ENCODE results near the gene PLEKHM1. TPM values are rescaled to one million over a fixed set of nuclear protein-coding genes. Genes with fewer than 3 reads are reported as not detected.
"Not testable (repeated sequence)": the region's sequence is repeated elsewhere in the genome, so short reads cannot be mapped to it uniquely, and the experiment has no call there.

Gene PLEKHM1
- polyA plus RNA-seq, 2 donors = 43.9 to 80.4 TPM

GRCh38 chr17:45449708-45450329 lies 40.7 kb downstream of the PLEKHM1 start:
- 100% methylated on average over 1 of the region's 1 CpG for WGBS, 2 donors
- H3K36me3 ChIP-seq (ENCODE audit: control insufficient read depth in 2 of 2, insufficient read depth in 2 of 2, low read length in 1 of 2) = peaks cover 4 to 27% of the 10 kb centered on the region in 2 donors

GRCh38 chr17:45449260-45449659 lies 41.3 kb downstream of the PLEKHM1 start:
- H3K4me3 ChIP-seq (ENCODE audit: low read depth in 1 of 2, low read length in 2 of 2); H3K27ac ChIP-seq (ENCODE audit: low read depth in 2 of 2, low read length in 1 of 2); H3K27me3 ChIP-seq (ENCODE audit: control insufficient read depth in 1 of 2, insufficient read depth in 2 of 2, low read length in 2 of 2); H3K4me1 ChIP-seq (ENCODE audit: control insufficient read depth in 2 of 2, insufficient read depth in 2 of 2, low read length in 1 of 2); H3K9me3 ChIP-seq (ENCODE audit: control insufficient read depth in 2 of 2, insufficient read depth in 1 of 2, low read depth in 1 of 2, low read length in 1 of 2): not testable (repeated sequence)
- 100% methylated on average over 1 of the region's 1 CpG for WGBS, 2 donors
- H3K36me3 ChIP-seq (ENCODE audit: control insufficient read depth in 2 of 2, insufficient read depth in 2 of 2, low read length in 1 of 2) = peaks cover 4 to 24% of the 10 kb centered on the region in 2 donors

More at GRCh38 chr17:45449708-45450329, 40.7 kb downstream of the PLEKHM1 start:
- H3K27ac ChIP-seq (ENCODE audit: low read depth in 2 of 2, low read length in 1 of 2); H3K27me3 ChIP-seq (ENCODE audit: control insufficient read depth in 1 of 2, insufficient read depth in 2 of 2, low read length in 2 of 2); H3K9me3 ChIP-seq (ENCODE audit: control insufficient read depth in 2 of 2, insufficient read depth in 1 of 2, low read depth in 1 of 2, low read length in 1 of 2); H3K4me3 ChIP-seq (ENCODE audit: low read depth in 1 of 2, low read length in 2 of 2); H3K4me1 ChIP-seq (ENCODE audit: control insufficient read depth in 2 of 2, insufficient read depth in 2 of 2, low read length in 1 of 2): not testable (repeated sequence)

GRCh38 chr17:45448483-45448882 lies 42.0 kb downstream of the PLEKHM1 start:
- not testable (repeated sequence) for H3K9me3 ChIP-seq (ENCODE audit: control insufficient read depth in 2 of 2, insufficient read depth in 1 of 2, low read depth in 1 of 2, low read length in 1 of 2); H3K4me1 ChIP-seq (ENCODE audit: control insufficient read depth in 2 of 2, insufficient read depth in 2 of 2, low read length in 1 of 2); H3K27me3 ChIP-seq (ENCODE audit: control insufficient read depth in 1 of 2, insufficient read depth in 2 of 2, low read length in 2 of 2); H3K4me3 ChIP-seq (ENCODE audit: low read depth in 1 of 2, low read length in 2 of 2)
- peak overlapping the region in 1 of 2 donors; percentile 31 for H3K27ac ChIP-seq (ENCODE audit: low read depth in 2 of 2, low read length in 1 of 2)
- peaks cover 4 to 18% of the 10 kb centered on the region in 2 donors for H3K36me3 ChIP-seq (ENCODE audit: control insufficient read depth in 2 of 2, insufficient read depth in 2 of 2, low read length in 1 of 2)
- WGBS, 2 donors = 63 to 73% methylated on average over 1 of the region's 1 CpG

- Histone ChIP-seq H3K27ac (ENCODE audit: low read depth in 2 of 2, low read length in 1 of 2) (peak overlapping the region in 1 of 2 donors; percentile 41), H3K36me3 (ENCODE audit: control insufficient read depth in 2 of 2, insufficient read depth in 2 of 2, low read length in 1 of 2) (peaks cover 3 to 16% of the 10 kb centered on the region in 2 donors)
- H3K27me3 ChIP-seq (ENCODE audit: control insufficient read depth in 1 of 2, insufficient read depth in 2 of 2, low read length in 2 of 2); H3K9me3 ChIP-seq (ENCODE audit: control insufficient read depth in 2 of 2, insufficient read depth in 1 of 2, low read depth in 1 of 2, low read length in 1 of 2); H3K4me1 ChIP-seq (ENCODE audit: control insufficient read depth in 2 of 2, insufficient read depth in 2 of 2, low read length in 1 of 2); H3K4me3 ChIP-seq (ENCODE audit: low read depth in 1 of 2, low read length in 2 of 2): not testable (repeated sequence)
- WGBS, 2 donors = 62 to 63% methylated on average over 7 of the region's 7 CpGs
These were observed 42.5 kb downstream of the PLEKHM1 start for GRCh38 chr17:45448066-45448465.

GRCh38 chr17:45447650-45448049 lies 42.9 kb downstream of the PLEKHM1 start:
- H3K27me3 ChIP-seq (ENCODE audit: control insufficient read depth in 1 of 2, insufficient read depth in 2 of 2, low read length in 2 of 2); H3K4me3 ChIP-seq (ENCODE audit: low read depth in 1 of 2, low read length in 2 of 2); H3K4me1 ChIP-seq (ENCODE audit: control insufficient read depth in 2 of 2, insufficient read depth in 2 of 2, low read length in 1 of 2); H3K9me3 ChIP-seq (ENCODE audit: control insufficient read depth in 2 of 2, insufficient read depth in 1 of 2, low read depth in 1 of 2, low read length in 1 of 2): not testable (repeated sequence)
- 60 to 66% methylated on average over 14 of the region's 14 CpGs for WGBS, 2 donors
- H3K27ac ChIP-seq (ENCODE audit: low read depth in 2 of 2, low read length in 1 of 2) = peak overlapping the region; percentile 47 to 58
- H3K36me3 ChIP-seq (ENCODE audit: control insufficient read depth in 2 of 2, insufficient read depth in 2 of 2, low read length in 1 of 2) = peaks cover 0 to 13% of the 10 kb centered on the region in 2 donors

- not testable (repeated sequence) for H3K4me3 ChIP-seq (ENCODE audit: low read depth in 1 of 2, low read length in 2 of 2); H3K4me1 ChIP-seq (ENCODE audit: control insufficient read depth in 2 of 2, insufficient read depth in 2 of 2, low read length in 1 of 2); H3K27me3 ChIP-seq (ENCODE audit: control insufficient read depth in 1 of 2, insufficient read depth in 2 of 2, low read length in 2 of 2); H3K9me3 ChIP-seq (ENCODE audit: control insufficient read depth in 2 of 2, insufficient read depth in 1 of 2, low read depth in 1 of 2, low read length in 1 of 2)
- 69 to 77% methylated on average over 8 of the region's 8 CpGs for WGBS, 2 donors
- Histone ChIP-seq H3K27ac (ENCODE audit: low read depth in 2 of 2, low read length in 1 of 2) (peak overlapping the region; percentile 47 to 58), H3K36me3 (ENCODE audit: control insufficient read depth in 2 of 2, insufficient read depth in 2 of 2, low read length in 1 of 2) (peaks cover 0 to 13% of the 10 kb centered on the region in 2 donors)
These were observed 43.5 kb downstream of the PLEKHM1 start for GRCh38 chr17:45446872-45447625.

GRCh38 chr17:45445901-45446743 lies 44.4 kb downstream of the PLEKHM1 start:
- H3K27ac ChIP-seq (ENCODE audit: low read depth in 2 of 2, low read length in 1 of 2) = peak overlapping the region in 1 of 2 donors; percentile 55
- H3K27me3 ChIP-seq (ENCODE audit: control insufficient read depth in 1 of 2, insufficient read depth in 2 of 2, low read length in 2 of 2); H3K4me1 ChIP-seq (ENCODE audit: control insufficient read depth in 2 of 2, insufficient read depth in 2 of 2, low read length in 1 of 2); H3K9me3 ChIP-seq (ENCODE audit: control insufficient read depth in 2 of 2, insufficient read depth in 1 of 2, low read depth in 1 of 2, low read length in 1 of 2); H3K4me3 ChIP-seq (ENCODE audit: low read depth in 1 of 2, low read length in 2 of 2): not testable (repeated sequence)
- 62 to 69% methylated on average over 16 of the region's 16 CpGs for WGBS, 2 donors
- peaks cover 0 to 12% of the 10 kb centered on the region in 2 donors for H3K36me3 ChIP-seq (ENCODE audit: control insufficient read depth in 2 of 2, insufficient read depth in 2 of 2, low read length in 1 of 2)

- not testable (repeated sequence) for H3K36me3 ChIP-seq (ENCODE audit: control insufficient read depth in 2 of 2, insufficient read depth in 2 of 2, low read length in 1 of 2); H3K9me3 ChIP-seq (ENCODE audit: control insufficient read depth in 2 of 2, insufficient read depth in 1 of 2, low read depth in 1 of 2, low read length in 1 of 2); H3K4me3 ChIP-seq (ENCODE audit: low read depth in 1 of 2, low read length in 2 of 2); H3K27me3 ChIP-seq (ENCODE audit: control insufficient read depth in 1 of 2, insufficient read depth in 2 of 2, low read length in 2 of 2); H3K4me1 ChIP-seq (ENCODE audit: control insufficient read depth in 2 of 2, insufficient read depth in 2 of 2, low read length in 1 of 2)
- 91% methylated on average over 21 of the region's 21 CpGs for WGBS, 2 donors
- H3K27ac ChIP-seq (ENCODE audit: low read depth in 2 of 2, low read length in 1 of 2) = peak overlapping the region in 1 of 2 donors; percentile 0
These were observed 45.4 kb downstream of the PLEKHM1 start for GRCh38 chr17:45444856-45445820.

- 87 to 89% methylated on average over 10 of the region's 10 CpGs for WGBS, 2 donors
- peaks cover 0 to 12% of the 10 kb centered on the region in 2 donors for H3K4me1 ChIP-seq (ENCODE audit: control insufficient read depth in 2 of 2, insufficient read depth in 2 of 2, low read length in 1 of 2)
- peak overlapping the region in 1 of 2 donors; percentile 4 for H3K27ac ChIP-seq (ENCODE audit: low read depth in 2 of 2, low read length in 1 of 2)
- H3K9me3 ChIP-seq (ENCODE audit: control insufficient read depth in 2 of 2, insufficient read depth in 1 of 2, low read depth in 1 of 2, low read length in 1 of 2); H3K36me3 ChIP-seq (ENCODE audit: control insufficient read depth in 2 of 2, insufficient read depth in 2 of 2, low read length in 1 of 2); H3K4me3 ChIP-seq (ENCODE audit: low read depth in 1 of 2, low read length in 2 of 2); H3K27me3 ChIP-seq (ENCODE audit: control insufficient read depth in 1 of 2, insufficient read depth in 2 of 2, low read length in 2 of 2): not testable (repeated sequence)
These were observed 46.2 kb downstream of the PLEKHM1 start for GRCh38 chr17:45444301-45444700.

All from esophagus (tissue), 2 donors.